ENCODE results near the gene AGRN. TPM values are rescaled to one million over a fixed set of nuclear protein-coding genes. Genes with fewer than 3 reads are reported as not detected.

The AGRN gene
- total and polyA plus RNA-seq, 4 donors: 1.8 to 22.4 (median 16.9) TPM

- no peak overlapping the region for H3K9ac ChIP-seq (ENCODE audit: low read depth in 1 of 2, low read length in 2 of 2)
- DNase-seq (ENCODE audit: low spot score): no peak
- H3K27ac ChIP-seq (ENCODE audit: low read depth in 1 of 2, low read length in 2 of 2): no peak overlapping the region
- H3K36me3 ChIP-seq (ENCODE audit: control insufficient read depth in 4 of 4, insufficient read depth in 3 of 4, low read depth in 1 of 4, low read length in 3 of 4): no peaks in the 10 kb centered on the region
- peaks cover 0 to 6% (median under 1%) of the 10 kb centered on the region in 4 donors for H3K4me1 ChIP-seq (ENCODE audit: control insufficient read depth in 4 of 4, insufficient read depth in 4 of 4, low read length in 3 of 4)
- no peak overlapping the region for H3K4me3 ChIP-seq (ENCODE audit: low read depth in 1 of 3, low read length in 3 of 3)
- no peaks in the 10 kb centered on the region for H3K9me3 ChIP-seq (ENCODE audit: control insufficient read depth in 4 of 4, low read length in 3 of 4)
- 90% methylated on average over 11 of the region's 11 CpGs for WGBS
- H3K27me3 ChIP-seq (ENCODE audit: control insufficient read depth in 4 of 4, insufficient read depth in 4 of 4, low read length in 3 of 4): peaks cover 0 to 26% (median 2%) of the 10 kb centered on the region in 4 donors
- TF ChIP-seq ZBTB33 (IDR thresholded peaks at IDR 0.05): no peak
Observed at GRCh38 chr1:974293-974640, 45.7 kb upstream of the AGRN start.

GRCh38 chr1:974687-975328 lies 45.1 kb upstream of the AGRN start:
- WGBS: 54% methylated on average over 17 of the region's 17 CpGs
- H3K27ac ChIP-seq (ENCODE audit: low read depth in 1 of 2, low read length in 2 of 2): no peak overlapping the region
- H3K36me3 ChIP-seq (ENCODE audit: control insufficient read depth in 4 of 4, insufficient read depth in 3 of 4, low read depth in 1 of 4, low read length in 3 of 4): no peaks in the 10 kb centered on the region
- no peak overlapping the region for H3K9ac ChIP-seq (ENCODE audit: low read depth in 1 of 2, low read length in 2 of 2)
- no peak for DNase-seq (ENCODE audit: low spot score)
- peaks cover 0 to 6% (median under 1%) of the 10 kb centered on the region in 4 donors for H3K4me1 ChIP-seq (ENCODE audit: control insufficient read depth in 4 of 4, insufficient read depth in 4 of 4, low read length in 3 of 4)
- H3K9me3 ChIP-seq (ENCODE audit: control insufficient read depth in 4 of 4, low read length in 3 of 4): no peaks in the 10 kb centered on the region
- no peak overlapping the region for H3K4me3 ChIP-seq (ENCODE audit: low read depth in 1 of 3, low read length in 3 of 3)
- H3K27me3 ChIP-seq (ENCODE audit: control insufficient read depth in 4 of 4, insufficient read depth in 4 of 4, low read length in 3 of 4): peaks cover 0 to 26% (median 1%) of the 10 kb centered on the region in 4 donors
- no peak for TF ChIP-seq REST (IDR thresholded peaks at IDR 0.05)

- 69% methylated on average over 9 of the region's 9 CpGs for WGBS
- Histone ChIP-seq H3K27me3 (ENCODE audit: control insufficient read depth in 4 of 4, insufficient read depth in 4 of 4, low read length in 3 of 4) (peaks cover 0 to 24% (median 1%) of the 10 kb centered on the region in 4 donors), H3K27ac (ENCODE audit: low read depth in 1 of 2, low read length in 2 of 2) (no peak overlapping the region), H3K4me1 (ENCODE audit: control insufficient read depth in 4 of 4, insufficient read depth in 4 of 4, low read length in 3 of 4) (peaks cover 0 to 6% (median under 1%) of the 10 kb centered on the region in 4 donors), H3K36me3 (ENCODE audit: control insufficient read depth in 4 of 4, insufficient read depth in 3 of 4, low read depth in 1 of 4, low read length in 3 of 4) (no peaks in the 10 kb centered on the region), H3K4me3 (ENCODE audit: low read depth in 1 of 3, low read length in 3 of 3) (no peak overlapping the region), H3K9me3 (ENCODE audit: control insufficient read depth in 4 of 4, low read length in 3 of 4) (no peaks in the 10 kb centered on the region), H3K9ac (ENCODE audit: low read depth in 1 of 2, low read length in 2 of 2) (no peak overlapping the region)
- TF ChIP-seq EGR1 (IDR thresholded peaks at IDR 0.05; ENCODE audit: low read depth in 2 of 2) (no peak), ATF3 (IDR thresholded peaks at IDR 0.05) (no peak), TAF1 (conservative IDR thresholded peaks at IDR 0.05) (no peak), NR2F2 (IDR thresholded peaks at IDR 0.05) (no peak), RAD21 (IDR thresholded peaks at IDR 0.05) (no peak), YY1 (IDR thresholded peaks at IDR 0.05) (no peak)
- no peak for DNase-seq (ENCODE audit: low spot score)
Observed at GRCh38 chr1:975365-975764, 44.6 kb upstream of the AGRN start.
